Measurements from ENCODE around the gene KCNQ1. TPM values are rescaled to one million over a fixed set of nuclear protein-coding genes. Genes with fewer than 3 reads are reported as not detected.

Gene KCNQ1
- total RNA-seq, 2 experiments from 2014 or later, result 8.7 to 9.5 TPM

GRCh38 chr11:2537010-2537705, 92.3 kb downstream of the KCNQ1 start:
- Mint-ChIP-seq H3K27ac (no peak overlapping the region), H3K9me3 (no peaks in the 10 kb centered on the region), H3K27me3 (no peaks in the 10 kb centered on the region), H3K36me3 (ENCODE audit: low read depth) (no peaks in the 10 kb centered on the region), H3K4me3 (no peak overlapping the region), H3K4me1 (ENCODE audit: low read depth) (peaks cover 18% of the 10 kb centered on the region)
- CTCF ChIA-PET, result interaction anchor here (8.0 to 8.4 kb wide), 2 partner anchors 114 to 352 kb away, joined by 182 to 412 read pairs; partner anchors contain the start of gene CDKN1C
- POLR2A ChIA-PET, result no interaction called here
- DNase-seq, result no peak
- intact Hi-C loops (cut with micrococcal nuclease), result no loop called here
- ATAC-seq, result no peak
- no peak for TF ChIP-seq CTCF (IDR thresholded peaks at IDR 0.05)

GRCh38 chr11:2537896-2538724, 93.3 kb downstream of the KCNQ1 start:
- Mint-ChIP-seq H3K9me3 (no peaks in the 10 kb centered on the region), H3K27ac (no peak overlapping the region), H3K27me3 (no peaks in the 10 kb centered on the region), H3K4me1 (ENCODE audit: low read depth) (peaks cover 14% of the 10 kb centered on the region), H3K4me3 (no peak overlapping the region), H3K36me3 (ENCODE audit: low read depth) (no peaks in the 10 kb centered on the region)
- no peak for ATAC-seq
- intact Hi-C loops (cut with micrococcal nuclease), result no loop called here
- TF ChIP-seq CTCF (IDR thresholded peaks at IDR 0.05), result no peak
- no peak for DNase-seq
- ChIA-PET CTCF (interaction anchor here (8.0 to 8.4 kb wide), 2 partner anchors 115 to 352 kb away, joined by 182 to 412 read pairs; partner anchors contain the start of gene CDKN1C), POLR2A (no interaction called here)

- ChIA-PET POLR2A (no interaction called here), CTCF (no interaction called here)
- no peak for TF ChIP-seq CTCF (IDR thresholded peaks at IDR 0.05)
- Mint-ChIP-seq H3K27me3 (no peaks in the 10 kb centered on the region), H3K4me3 (no peak overlapping the region), H3K36me3 (ENCODE audit: low read depth) (no peaks in the 10 kb centered on the region), H3K4me1 (ENCODE audit: low read depth) (peaks cover 6% of the 10 kb centered on the region), H3K9me3 (no peaks in the 10 kb centered on the region), H3K27ac (no peak overlapping the region)
- ATAC-seq, result no peak
- intact Hi-C loops (cut with micrococcal nuclease), result no loop called here
- DNase-seq, result no peak
These were observed 94.1 kb downstream of the KCNQ1 start for GRCh38 chr11:2538951-2539350.

GRCh38 chr11:2539371-2540222, 94.8 kb downstream of the KCNQ1 start:
- no peaks in the 10 kb centered on the region for H3K27me3 Mint-ChIP-seq
- no peaks in the 10 kb centered on the region for H3K36me3 Mint-ChIP-seq (ENCODE audit: low read depth)
- POLR2A ChIA-PET, result no interaction called here
- DNase-seq, result no peak
- peaks cover 5% of the 10 kb centered on the region for H3K4me1 Mint-ChIP-seq (ENCODE audit: low read depth)
- ATAC-seq, result no peak
- TF ChIP-seq CTCF (IDR thresholded peaks at IDR 0.05), result no peak
- no peak overlapping the region for H3K4me3 Mint-ChIP-seq
- intact Hi-C loops (cut with micrococcal nuclease), result no loop called here
- no peaks in the 10 kb centered on the region for H3K9me3 Mint-ChIP-seq
- CTCF ChIA-PET, result interaction anchor here (1.5 kb wide), 1 partner anchor 8 kb away, joined by 5 read pairs; no protein-coding TSS in a partner anchor
- H3K27ac Mint-ChIP-seq, result no peak overlapping the region

Measured in activated CD8-positive, alpha-beta T cell treated with anti-CD3 and anti-CD28 coated beads for 36 hours (primary cell).